BLaER1 (cell line): ENCODE data around the gene NMRK2.

Experiments used
- H3K27ac ChIP-seq: shearing (Covaris generic); formaldehyde crosslinking; 2 replicates; pipeline ENCODE4 v1.8.1; 2022
- H3K27me3 ChIP-seq: shearing (Covaris generic); formaldehyde crosslinking; 2 replicates; pipeline ENCODE4 v1.8.1; 2022
- H3K36me3 ChIP-seq: shearing (Covaris generic); formaldehyde crosslinking; 2 replicates; pipeline ENCODE4 v1.8.1; 2022
- H3K4me1 ChIP-seq: shearing (Covaris generic); formaldehyde crosslinking; 2 replicates; pipeline ENCODE4 v1.8.1; 2022
- H3K4me2 ChIP-seq: shearing (Covaris generic); formaldehyde crosslinking; 2 replicates; pipeline ENCODE4 v1.8.1; 2022
- H3K4me3 ChIP-seq: shearing (Covaris generic); formaldehyde crosslinking; 2 replicates; pipeline ENCODE4 v1.8.1; 2022
- H3K9ac ChIP-seq: shearing (Covaris generic); formaldehyde crosslinking; 2 replicates; pipeline ENCODE4 v1.8.1; 2022
- H3K9me3 ChIP-seq: shearing (Covaris generic); formaldehyde crosslinking; 2 replicates; pipeline ENCODE4 v1.8.1; 2022
- H4K20me1 ChIP-seq: shearing (Covaris generic); formaldehyde crosslinking; 2 replicates; pipeline ENCODE4 v1.8.1; 2022
- Cebpa-rat ChIP-seq: shearing (Covaris generic); IDR thresholded peaks from 2 replicates; pipeline ENCODE4 v1.8.1; 2022

Gene NMRK2

DNA sequence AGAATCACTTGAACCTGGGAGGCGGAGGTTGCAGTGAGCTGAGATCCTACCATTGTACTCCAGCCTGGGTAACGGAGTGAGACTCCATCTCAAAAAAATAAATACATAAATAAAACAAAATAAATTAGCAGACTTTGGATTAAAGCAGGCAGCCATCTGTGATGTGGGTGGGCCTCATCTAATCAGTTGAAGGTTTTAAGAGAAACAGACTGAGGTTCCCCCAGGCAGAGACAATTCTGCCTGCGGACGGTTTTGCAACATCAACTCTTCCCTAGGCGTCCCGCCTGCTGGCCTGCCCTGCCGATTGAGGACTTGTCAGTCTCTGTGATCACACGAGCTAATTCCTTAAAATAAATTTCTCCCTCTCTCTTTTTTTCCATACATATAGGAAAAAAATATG, 28.6 kb upstream of the NMRK2 start:
- Histone ChIP-seq H3K36me3 (no peaks in the 10 kb centered on the region), H3K27me3 (no peaks in the 10 kb centered on the region), H3K4me1 (no peaks in the 10 kb centered on the region)

GRCh38 chr19:3907626-3908265, 25.1 kb upstream of the NMRK2 start:
- H3K27ac ChIP-seq, result no peak overlapping the region
- no peak overlapping the region for H3K4me2 ChIP-seq
- H3K4me1 ChIP-seq, result no peaks in the 10 kb centered on the region
- no peak overlapping the region for H3K9ac ChIP-seq
- no peaks in the 10 kb centered on the region for H4K20me1 ChIP-seq
- no peaks in the 10 kb centered on the region for H3K27me3 ChIP-seq
- no peaks in the 10 kb centered on the region for H3K36me3 ChIP-seq
- TF ChIP-seq Cebpa-rat, result no peak
- peaks cover 18% of the 10 kb centered on the region for H3K9me3 ChIP-seq
- no peak overlapping the region for H3K4me3 ChIP-seq

More for the DNA sequence above, 28.6 kb upstream of the NMRK2 start:
- H3K9ac ChIP-seq, result no peak overlapping the region
- H3K27ac ChIP-seq, result no peak overlapping the region
- no peak for TF ChIP-seq Cebpa-rat
- H3K9me3 ChIP-seq, result peaks cover under 1% of the 10 kb centered on the region
- H3K4me2 ChIP-seq, result no peak overlapping the region
- H4K20me1 ChIP-seq, result no peaks in the 10 kb centered on the region
- no peak overlapping the region for H3K4me3 ChIP-seq

GRCh38 chr19:3908266-3909054, 24.4 kb upstream of the NMRK2 start:
- Histone ChIP-seq H3K9me3 (peaks cover 18% of the 10 kb centered on the region), H3K36me3 (no peaks in the 10 kb centered on the region), H3K9ac (no peak overlapping the region), H3K4me2 (no peak overlapping the region), H3K4me3 (no peak overlapping the region), H3K4me1 (no peaks in the 10 kb centered on the region), H4K20me1 (no peaks in the 10 kb centered on the region), H3K27me3 (no peaks in the 10 kb centered on the region), H3K27ac (no peak overlapping the region)
- no peak for TF ChIP-seq Cebpa-rat

DNA sequence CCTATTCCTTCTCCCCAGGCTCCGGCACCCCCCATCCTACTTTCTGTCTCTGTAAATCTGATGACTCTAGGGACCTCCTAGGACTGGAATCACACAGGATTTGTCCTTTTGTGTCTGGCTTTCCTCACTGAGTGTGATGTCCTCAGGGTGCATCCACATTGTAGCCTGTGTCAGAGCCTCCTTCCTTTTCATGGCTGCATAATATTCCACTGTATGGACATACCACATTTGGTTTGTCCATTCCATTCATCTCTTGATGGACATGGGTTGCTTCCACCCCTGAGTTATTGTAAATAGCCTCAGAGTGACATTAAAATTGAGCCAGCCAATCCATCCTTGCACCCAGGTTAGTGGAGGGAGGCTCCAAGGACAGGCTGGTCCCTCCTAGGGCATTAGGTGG, 22.8 kb upstream of the NMRK2 start:
- peaks cover 18% of the 10 kb centered on the region for H3K9me3 ChIP-seq
- H3K4me2 ChIP-seq, result no peak overlapping the region
- no peaks in the 10 kb centered on the region for H3K4me1 ChIP-seq
- H3K27me3 ChIP-seq, result no peaks in the 10 kb centered on the region
- no peaks in the 10 kb centered on the region for H4K20me1 ChIP-seq
- H3K9ac ChIP-seq, result no peak overlapping the region
- TF ChIP-seq Cebpa-rat, result no peak
- no peaks in the 10 kb centered on the region for H3K36me3 ChIP-seq
- H3K27ac ChIP-seq, result no peak overlapping the region
- no peak overlapping the region for H3K4me3 ChIP-seq

DNA sequence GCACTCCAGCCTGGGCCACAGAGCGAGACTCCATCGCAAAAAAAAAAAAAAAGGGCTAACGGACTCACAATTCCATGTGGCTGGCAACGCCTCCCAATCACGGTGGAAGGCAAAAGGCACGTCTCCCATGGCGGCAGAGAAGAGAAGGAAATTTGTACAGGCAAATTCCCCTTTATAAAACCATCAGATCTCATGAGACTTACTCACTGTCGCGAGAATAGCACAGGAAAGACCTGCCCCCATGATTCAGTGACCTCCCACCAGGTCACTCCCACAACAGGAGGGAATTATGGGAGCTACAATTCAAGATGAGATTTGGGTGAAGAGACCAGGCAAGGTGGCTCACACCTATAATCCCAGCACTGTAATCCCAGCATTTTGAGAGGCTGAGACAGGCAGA, 18.7 kb upstream of the NMRK2 start:
- peaks cover 11% of the 10 kb centered on the region; the same call in 1 of the 2 replicates for H3K4me1 ChIP-seq
- H3K36me3 ChIP-seq, result no peaks in the 10 kb centered on the region
- no peak overlapping the region for H3K9ac ChIP-seq
- no peak overlapping the region for H3K4me2 ChIP-seq
- no peak for TF ChIP-seq Cebpa-rat
- H3K27ac ChIP-seq, result no peak overlapping the region
- H4K20me1 ChIP-seq, result no peaks in the 10 kb centered on the region
- H3K9me3 ChIP-seq, result peaks cover 18% of the 10 kb centered on the region
- no peak overlapping the region for H3K4me3 ChIP-seq
- H3K27me3 ChIP-seq, result no peaks in the 10 kb centered on the region

DNA sequence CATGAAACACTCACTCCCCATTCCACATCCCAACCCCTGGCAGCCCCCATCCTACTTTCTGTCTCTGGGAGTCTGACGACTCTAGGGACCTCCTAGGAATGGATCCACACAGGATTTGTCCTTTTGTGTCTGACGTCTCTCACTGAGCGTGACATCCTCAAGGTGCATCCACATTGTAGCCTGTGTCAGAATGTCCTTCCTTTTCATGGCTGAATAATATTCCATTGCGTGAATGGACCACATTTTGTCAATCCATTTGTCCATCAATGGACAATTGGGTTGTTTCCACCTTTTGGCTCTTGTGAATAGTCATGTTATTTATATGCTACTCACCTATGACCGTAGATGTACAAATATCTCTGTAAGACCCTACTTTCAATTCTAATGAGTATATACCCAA, 16.8 kb upstream of the NMRK2 start:
- H3K9me3 ChIP-seq, result peaks cover 4% of the 10 kb centered on the region; the same call in 1 of the 2 replicates
- no peak overlapping the region for H3K4me3 ChIP-seq
- no peak overlapping the region for H3K27ac ChIP-seq
- H3K9ac ChIP-seq, result no peak overlapping the region
- no peaks in the 10 kb centered on the region for H3K27me3 ChIP-seq
- no peak overlapping the region for H3K4me2 ChIP-seq
- no peaks in the 10 kb centered on the region for H4K20me1 ChIP-seq
- no peak for TF ChIP-seq Cebpa-rat
- no peaks in the 10 kb centered on the region for H3K36me3 ChIP-seq
- peaks cover 11% of the 10 kb centered on the region; the same call in 1 of the 2 replicates for H3K4me1 ChIP-seq

DNA sequence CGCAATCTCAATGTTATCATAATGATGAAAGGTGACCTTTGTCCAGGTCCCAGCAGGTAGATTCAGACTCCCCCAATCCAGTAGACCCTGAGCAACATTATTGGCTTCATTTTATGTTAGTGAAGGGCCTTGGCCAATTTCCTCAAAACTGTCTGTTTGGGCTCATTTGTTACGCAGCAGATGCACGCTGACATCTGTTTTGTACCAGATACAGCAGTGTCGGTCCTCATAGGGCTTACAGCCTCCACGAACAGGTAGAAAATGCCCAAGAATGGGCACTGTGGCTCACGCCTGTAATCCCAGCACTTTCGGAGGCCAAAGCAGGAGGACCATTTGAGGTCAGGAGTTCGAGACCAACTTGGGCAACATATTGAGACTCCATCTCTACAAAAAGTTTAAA, 13.1 kb upstream of the NMRK2 start:
- H3K4me2 ChIP-seq, result no peak overlapping the region
- H3K27ac ChIP-seq, result no peak overlapping the region
- H3K4me3 ChIP-seq, result no peak overlapping the region
- no peaks in the 10 kb centered on the region for H3K36me3 ChIP-seq
- no peak overlapping the region for H3K9ac ChIP-seq
- TF ChIP-seq Cebpa-rat, result no peak
- peaks cover 21% of the 10 kb centered on the region for H3K9me3 ChIP-seq
- peaks cover 11% of the 10 kb centered on the region; the same call in 1 of the 2 replicates for H3K4me1 ChIP-seq
- no peaks in the 10 kb centered on the region for H4K20me1 ChIP-seq
- H3K27me3 ChIP-seq, result no peaks in the 10 kb centered on the region

DNA sequence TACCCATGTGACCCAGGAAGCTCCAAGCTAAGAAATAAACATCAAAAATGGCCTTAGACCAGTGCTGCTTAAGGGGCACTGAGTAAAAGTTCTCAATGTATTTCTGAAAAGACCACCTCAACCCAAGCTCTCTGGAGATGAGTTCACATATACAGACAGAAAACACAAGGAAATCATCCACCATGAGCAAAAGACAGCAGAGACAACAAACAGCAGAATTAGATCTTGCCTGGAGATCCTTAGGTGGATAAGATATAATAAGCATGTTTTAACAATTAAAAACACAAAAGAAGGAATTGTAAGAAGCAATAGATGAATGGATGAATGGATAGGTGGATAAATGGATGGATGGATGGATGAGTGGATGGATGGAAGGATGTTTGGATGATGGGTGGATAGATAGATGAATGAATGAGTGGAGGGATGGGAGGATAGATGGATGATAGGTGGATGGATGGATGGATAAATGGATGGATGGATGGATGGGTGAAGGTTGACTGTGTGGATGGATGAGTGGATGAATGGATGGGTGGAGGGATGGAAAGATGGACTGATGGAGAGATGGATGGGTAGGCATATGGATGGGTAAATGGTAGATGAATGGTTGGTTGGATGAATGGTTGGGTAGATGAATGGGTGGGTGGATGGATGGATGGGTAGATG, 9.6 kb upstream of the NMRK2 start:
- H3K4me1 ChIP-seq, result no peaks in the 10 kb centered on the region
- peaks cover 21% of the 10 kb centered on the region for H3K9me3 ChIP-seq
- no peaks in the 10 kb centered on the region for H3K27me3 ChIP-seq
- no peak for TF ChIP-seq Cebpa-rat
- H3K4me3 ChIP-seq, result no peak overlapping the region
- H3K4me2 ChIP-seq, result no peak overlapping the region
- no peak overlapping the region for H3K9ac ChIP-seq
- H4K20me1 ChIP-seq, result no peaks in the 10 kb centered on the region
- H3K36me3 ChIP-seq, result no peaks in the 10 kb centered on the region
- no peak overlapping the region for H3K27ac ChIP-seq

DNA sequence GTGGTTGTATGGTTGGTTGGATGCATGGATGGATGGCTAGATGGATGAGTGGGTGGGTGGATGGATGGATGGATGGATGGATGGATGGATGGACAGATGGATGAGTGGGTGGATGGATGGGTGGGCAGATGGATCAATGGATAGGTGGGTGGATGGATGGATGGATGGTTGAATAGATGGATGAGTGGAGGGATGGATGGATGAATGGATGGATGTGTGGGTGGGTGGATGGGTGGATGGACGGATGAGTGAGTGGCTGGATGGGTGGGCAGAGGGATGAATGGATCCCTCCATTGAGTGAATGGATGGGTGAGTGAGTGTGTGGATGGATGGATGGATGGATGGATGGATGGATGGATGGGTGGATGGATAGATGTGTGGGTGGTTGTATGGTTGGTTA, 9.0 kb upstream of the NMRK2 start:
- H3K27me3 ChIP-seq, result no peaks in the 10 kb centered on the region
- H4K20me1 ChIP-seq, result no peaks in the 10 kb centered on the region
- H3K4me2 ChIP-seq, result no peak overlapping the region
- no peak for TF ChIP-seq Cebpa-rat
- no peak overlapping the region for H3K4me3 ChIP-seq
- H3K4me1 ChIP-seq, result no peaks in the 10 kb centered on the region
- H3K27ac ChIP-seq, result no peak overlapping the region
- peaks cover 21% of the 10 kb centered on the region for H3K9me3 ChIP-seq
- no peak overlapping the region for H3K9ac ChIP-seq
- no peaks in the 10 kb centered on the region for H3K36me3 ChIP-seq

DNA sequence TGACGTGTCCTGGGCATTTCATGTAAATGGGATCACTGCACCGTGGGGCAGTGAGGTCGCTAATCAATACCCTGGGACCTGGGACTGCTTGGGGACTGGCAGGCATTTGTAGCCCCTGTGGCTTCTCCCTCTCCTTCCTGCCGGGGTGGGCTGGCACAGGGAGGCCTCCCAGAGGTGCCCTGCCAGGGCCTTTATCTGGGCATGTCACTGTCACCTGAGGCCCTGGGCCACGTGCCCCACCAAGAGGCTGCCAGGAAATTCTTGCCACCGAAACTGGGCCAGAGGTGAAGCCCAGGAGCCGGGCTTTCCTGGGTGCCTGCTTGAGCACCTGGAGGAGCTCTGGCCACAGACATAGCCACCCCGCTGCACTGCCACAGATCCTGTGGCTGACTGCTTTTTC, 1.8 kb upstream of the NMRK2 start:
- Histone ChIP-seq H3K27ac (no peak overlapping the region), H3K9ac (no peak overlapping the region)

More for the DNA sequence above, 1.8 kb upstream of the NMRK2 start:
- H3K36me3 ChIP-seq, result no peaks in the 10 kb centered on the region
- peaks cover 50% of the 10 kb centered on the region for H3K27me3 ChIP-seq
- H3K4me3 ChIP-seq, result no peak overlapping the region
- H3K4me2 ChIP-seq, result no peak overlapping the region
- TF ChIP-seq Cebpa-rat, result no peak
- no peaks in the 10 kb centered on the region for H3K9me3 ChIP-seq
- H3K4me1 ChIP-seq, result peaks cover 6% of the 10 kb centered on the region
- H4K20me1 ChIP-seq, result 0 out of 2 replicates have a peak, but pooled peaks cover 5% of the 10 kb centered on the region
